GM18502 (cell line): ENCODE results near the gene KDM3A.

Experiments
- ATAC-seq: cut with Tn5 transposase; IDR thresholded peaks from one replicate; pipeline ENCODE4 v1.9.1; 2021; ENCODE audit warnings: mild to moderate bottlenecking; ENCODE audit not compliant: unreplicated experiment, poor library complexity

The KDM3A gene

DNA sequence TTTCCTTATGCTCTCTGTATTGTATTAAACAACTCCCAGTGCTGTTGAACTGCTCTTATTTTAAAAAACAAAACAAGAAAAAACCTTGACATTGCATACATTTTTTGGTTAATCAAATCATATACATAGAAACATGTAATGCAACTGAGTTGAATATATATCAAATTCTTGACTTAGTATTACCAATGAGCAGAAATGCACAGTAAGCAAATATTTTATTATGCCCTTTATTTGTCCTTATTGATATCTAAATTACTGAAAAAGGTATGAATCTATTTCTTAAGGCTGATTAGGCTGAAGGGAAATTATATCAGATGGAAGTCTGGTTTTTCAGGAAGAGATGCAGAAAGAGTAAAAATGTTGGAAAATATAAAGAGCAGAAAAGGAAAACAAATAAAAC is 6.9 kb upstream of the KDM3A start:
- no peak for ATAC-seq

DNA sequence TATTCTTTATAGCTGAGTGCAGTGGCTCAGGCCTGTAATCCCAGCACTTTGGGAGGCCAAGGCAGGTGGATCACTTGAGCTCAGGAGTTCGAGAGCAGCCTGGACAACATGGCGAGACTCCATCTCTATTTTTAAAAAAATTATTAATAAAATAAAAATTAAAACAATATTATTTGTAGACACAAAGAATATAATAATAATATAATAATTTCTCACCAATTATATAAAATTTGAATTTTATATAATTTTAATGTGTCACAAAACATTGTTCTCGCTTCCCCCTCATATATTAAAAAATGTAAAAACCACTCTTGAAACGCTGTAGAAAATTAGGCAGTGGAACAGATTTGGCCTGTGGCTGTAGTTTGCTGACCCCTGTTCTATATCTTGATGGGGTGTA is 5.6 kb upstream of the KDM3A start:
- ATAC-seq = no peak

GRCh38 chr2:86436328-86436727 is 4.8 kb upstream of the KDM3A start:
- no peak for ATAC-seq

DNA sequence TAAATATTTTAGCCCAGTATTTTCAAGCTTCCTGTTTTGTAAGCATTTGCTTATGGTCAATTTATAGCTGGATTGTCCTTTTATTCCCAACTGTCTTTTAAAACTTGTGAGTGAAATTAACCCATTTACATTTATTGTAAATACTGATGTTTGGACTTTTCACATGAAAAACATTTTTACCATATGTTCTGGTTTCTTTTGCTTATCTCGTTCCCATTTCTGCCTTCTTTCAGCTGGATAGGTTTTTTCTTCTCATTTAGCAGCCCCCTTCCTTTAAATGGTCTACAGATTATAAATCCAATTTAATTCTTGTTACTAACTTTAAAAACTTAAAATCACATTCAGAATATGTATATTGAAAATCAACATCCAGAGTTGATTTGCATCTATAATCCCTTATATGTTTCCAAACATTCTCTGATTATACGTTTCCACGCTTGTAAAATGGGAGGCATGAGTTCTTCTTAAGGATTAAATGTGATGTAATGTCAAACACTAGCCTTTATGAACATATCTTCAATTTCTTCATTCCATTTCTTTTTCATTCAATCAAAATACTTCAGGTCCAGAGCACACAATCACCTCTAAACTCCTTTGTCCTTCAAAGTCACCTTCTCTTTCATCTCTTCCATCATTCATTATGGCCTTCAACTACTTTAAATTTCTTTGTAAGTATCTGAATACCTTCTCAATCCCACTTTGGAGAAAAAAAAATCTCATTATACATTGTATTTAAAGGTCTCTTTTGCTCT is 1.1 kb upstream of the KDM3A start:
- no peak for ATAC-seq

DNA sequence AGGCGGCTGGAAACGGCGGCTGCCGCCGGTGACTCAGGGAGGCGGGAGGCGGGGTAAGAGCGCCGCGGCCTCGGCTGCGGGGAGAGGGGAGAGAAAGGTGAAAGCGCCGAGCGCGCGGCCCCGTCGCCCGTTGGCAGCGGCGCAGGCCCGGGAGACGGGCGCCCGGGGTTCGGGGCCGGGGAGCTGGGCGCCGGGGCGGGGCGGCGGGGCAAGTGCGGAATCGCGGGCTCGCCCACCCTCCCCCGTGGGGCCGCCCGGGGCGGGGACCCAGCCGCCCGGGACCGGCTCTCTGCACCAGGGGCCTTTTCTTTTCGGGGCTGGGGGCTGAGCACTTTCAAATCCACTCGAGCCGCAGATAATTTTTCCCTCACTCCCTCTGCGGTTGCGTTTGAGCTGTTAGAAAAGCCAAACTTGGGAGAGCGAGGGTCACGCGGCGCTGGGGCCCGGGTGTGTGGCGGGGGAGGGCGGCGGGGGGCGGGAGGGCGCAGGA is 266 bp downstream of the KDM3A start:
- peak; percentile 21 for ATAC-seq

- ATAC-seq = peak; percentile 15
These were observed 891 bp downstream of the KDM3A start for GRCh38 chr2:86441882-86442641.

DNA sequence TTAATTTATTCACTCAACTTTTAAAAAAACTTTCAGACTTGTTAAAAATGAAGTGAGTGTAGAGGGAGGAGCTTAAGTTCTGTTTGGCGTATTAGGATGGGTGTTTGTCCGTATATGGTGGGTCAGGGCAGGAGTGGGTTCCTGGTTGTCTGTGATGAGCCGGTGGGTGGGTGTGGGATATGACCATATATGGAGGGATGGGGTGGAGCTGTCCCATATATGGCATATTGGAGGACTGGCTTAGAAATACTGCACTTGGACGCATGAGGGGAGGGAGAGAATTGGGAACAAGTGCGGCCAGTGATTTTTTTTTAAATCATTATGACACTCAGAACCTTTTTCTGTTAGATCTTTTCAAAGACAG is 1.5 kb downstream of the KDM3A start:
- ATAC-seq = peak; percentile 78

GRCh38 chr2:86443631-86444350 is 2.6 kb downstream of the KDM3A start:
- ATAC-seq = no peak

DNA sequence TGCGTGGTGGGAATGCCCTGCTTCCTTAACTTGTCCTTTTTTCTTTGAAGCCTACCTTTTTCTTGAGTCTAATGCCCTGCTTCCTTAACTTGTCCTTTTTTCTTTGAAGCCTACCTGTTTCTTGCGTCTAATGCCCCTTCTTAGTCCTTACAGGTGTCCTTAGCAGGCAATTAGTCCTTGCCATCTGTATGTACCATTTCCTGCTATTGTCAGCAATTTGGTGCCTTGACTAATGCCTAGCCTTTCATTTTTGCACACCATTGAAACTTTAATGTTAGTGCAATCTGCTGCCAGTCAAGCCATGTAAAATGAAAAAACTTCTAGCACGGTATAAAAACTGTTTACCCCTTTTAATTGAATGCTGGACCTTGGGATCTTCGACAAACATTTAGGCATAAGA is 4.3 kb downstream of the KDM3A start:
- no peak for ATAC-seq

DNA sequence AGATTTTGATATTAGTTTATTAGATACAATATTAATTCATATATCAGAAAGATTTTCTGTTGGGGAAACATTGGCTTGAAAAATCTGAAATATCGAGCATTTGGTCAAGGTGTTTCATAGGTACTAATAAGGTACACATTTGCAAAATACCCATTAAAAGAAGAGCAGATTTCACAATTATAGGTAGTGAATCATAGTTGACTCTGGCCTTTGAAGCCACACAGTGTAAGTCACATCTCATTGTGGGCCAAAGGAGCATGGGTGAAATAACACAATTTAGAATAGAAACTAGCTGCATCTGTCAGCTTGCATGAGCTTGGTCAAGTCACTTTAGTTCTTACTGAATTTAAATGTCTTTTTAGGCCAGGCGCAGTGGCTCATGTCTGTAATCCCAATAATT is 4.9 kb downstream of the KDM3A start:
- ATAC-seq = no peak

GRCh38 chr2:86453836-86454235 is 12.7 kb downstream of the KDM3A start:
- ATAC-seq = no peak

DNA sequence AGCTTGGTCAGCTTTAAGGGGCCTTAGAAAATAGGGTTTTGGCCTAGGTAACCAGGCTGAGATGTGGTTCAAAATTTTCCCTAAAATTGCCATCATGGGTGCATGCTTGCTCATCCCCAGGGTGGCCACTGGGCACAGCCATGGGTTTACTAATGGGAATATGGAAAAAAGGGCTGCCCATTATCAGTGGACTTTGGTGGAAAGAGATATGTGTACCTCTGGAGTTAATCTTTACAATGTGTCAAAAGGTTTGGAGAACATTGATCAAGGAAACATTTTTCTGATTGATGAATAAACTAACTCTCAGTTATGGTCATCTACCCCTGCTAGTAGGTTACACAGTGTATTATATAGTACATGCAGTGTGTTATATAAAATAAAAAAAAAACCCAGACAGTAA is 13.1 kb downstream of the KDM3A start:
- ATAC-seq = no peak

GRCh38 chr2:86455181-86455580 is 14.0 kb downstream of the KDM3A start:
- no peak for ATAC-seq

GRCh38 chr2:86461042-86461743 is 20.0 kb downstream of the KDM3A start:
- ATAC-seq = no peak

DNA sequence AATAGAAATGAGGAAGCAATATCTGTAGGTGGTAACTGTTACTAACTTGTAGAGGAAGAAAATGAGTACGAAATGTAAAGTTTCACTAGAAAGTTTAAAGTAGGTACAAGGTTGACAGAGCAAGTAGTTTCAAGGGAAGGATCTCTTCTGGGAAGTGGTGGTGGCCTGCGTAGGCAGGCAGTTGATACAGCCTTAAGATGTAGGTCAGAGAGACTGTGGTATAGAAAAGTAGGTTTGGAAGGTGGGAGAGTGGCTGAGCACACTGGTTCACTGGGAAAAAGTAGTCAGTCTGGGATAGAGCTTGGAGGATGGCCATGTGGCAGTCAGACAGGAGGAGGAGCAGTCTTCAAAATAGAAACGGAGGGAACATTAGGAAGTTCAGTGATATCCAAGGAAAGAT is 23.5 kb downstream of the KDM3A start:
- ATAC-seq = no peak

DNA sequence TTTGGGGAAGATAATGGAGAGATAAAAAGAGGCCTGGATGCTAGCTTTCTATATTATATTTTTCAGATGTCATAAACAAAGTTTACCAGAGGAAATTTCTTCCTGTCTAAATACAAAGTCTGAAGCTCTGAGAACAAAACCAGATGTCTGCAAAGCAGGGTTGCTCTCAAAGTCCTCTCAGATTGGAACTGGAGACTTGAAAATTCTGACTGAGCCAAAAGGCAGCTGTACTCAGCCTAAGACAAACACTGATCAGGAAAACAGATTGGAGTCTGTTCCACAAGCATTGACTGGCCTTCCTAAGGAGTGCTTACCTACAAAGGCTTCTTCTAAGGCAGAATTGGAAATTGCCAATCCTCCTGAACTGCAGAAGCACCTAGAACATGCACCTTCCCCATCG is 25.1 kb downstream of the KDM3A start:
- no peak for ATAC-seq

DNA sequence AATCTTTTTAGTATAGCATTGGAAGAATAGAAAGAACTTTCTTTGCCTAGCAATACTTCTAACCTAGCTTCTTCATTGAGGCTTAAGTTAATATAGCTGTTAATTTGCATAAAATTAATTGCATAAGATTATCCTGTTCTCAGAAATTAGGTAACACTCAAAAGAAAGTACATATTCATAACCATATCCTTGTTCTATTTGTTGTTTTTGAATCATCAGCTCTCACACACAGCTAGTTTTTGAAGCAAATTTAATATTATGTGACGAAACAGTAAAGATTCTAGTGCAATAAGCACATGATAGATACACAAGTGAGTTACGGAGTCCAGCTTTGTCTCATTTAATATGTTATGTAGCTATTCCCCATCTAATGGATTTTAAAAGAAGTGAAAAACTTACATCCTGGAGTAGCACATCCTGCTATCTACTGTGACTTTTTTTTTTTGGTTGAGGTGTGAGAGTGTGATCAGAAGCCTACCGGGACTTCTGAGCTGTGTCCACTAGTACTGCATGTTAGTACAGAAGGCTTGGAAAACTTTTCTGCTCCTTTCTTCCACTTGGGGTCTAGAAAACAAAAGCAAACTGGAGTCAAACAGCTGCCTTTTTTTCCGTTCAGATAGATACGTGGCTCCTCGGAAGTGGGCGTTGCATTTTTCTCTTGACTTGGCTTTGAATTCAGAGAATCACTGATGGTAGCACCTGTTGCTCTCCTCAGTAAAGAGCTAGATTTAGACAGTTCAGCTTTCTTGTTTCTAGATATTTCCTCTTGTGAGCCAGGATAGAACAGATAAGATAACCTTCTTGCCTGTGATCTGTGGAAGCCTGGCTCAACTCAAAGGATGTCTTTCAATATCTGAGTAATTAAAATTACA is 27.2 kb downstream of the KDM3A start:
- no peak for ATAC-seq

DNA sequence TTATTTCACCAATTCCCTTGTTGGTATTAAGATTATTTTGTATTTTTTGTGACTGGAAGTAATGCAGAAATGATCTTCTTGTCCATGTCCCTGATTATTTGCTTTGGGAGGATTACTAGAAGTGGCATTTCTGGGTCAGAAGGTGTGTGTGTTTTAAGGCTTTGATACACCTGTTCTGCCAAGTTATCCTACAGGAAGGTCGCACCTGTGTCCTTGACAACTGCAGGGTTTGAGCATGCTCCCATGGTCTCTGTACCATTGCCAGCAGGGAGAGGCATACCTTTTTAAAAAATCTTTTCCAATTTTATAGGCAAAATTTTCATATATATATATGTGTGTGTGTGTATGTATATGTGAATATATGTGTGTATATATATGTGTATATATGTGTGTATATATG is 29.7 kb downstream of the KDM3A start:
- ATAC-seq = no peak

DNA sequence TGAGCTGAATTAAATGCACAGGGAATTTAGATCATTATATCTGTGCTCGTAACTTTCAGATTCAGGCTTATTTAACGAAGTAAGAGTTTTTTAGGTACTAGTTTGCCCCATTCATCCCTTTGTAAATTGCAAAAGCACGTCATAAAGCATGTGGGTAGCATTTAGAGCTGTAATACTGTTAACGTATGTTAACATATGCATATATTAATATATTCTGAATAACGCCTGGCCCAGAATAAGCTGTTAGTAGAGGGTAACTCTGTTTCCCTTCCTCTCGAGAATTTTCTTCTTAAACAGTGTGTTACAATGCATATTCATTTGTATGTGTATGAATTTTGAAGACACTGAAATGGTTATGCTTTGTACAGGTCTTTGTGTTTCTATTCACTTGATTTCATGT is 30.5 kb downstream of the KDM3A start:
- ATAC-seq = no peak

DNA sequence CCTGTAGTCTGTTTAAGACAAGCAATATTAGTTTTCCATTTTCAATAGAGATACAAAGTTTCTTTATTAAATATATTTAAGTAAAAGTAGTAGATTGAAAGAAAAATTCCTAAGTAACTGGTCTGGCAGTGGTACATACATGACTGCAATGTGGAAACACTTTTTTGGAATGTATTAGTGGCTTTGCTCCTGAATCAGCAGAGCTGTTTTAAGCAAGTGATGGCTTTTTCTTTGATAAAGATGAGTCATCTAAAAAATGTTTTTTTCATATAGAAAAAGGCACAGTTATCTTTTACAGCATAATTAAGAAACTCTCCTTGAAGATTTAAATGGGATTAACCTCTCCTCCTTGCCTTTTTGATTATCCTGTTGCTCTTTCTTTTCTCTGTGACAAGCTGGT is 34.9 kb downstream of the KDM3A start:
- no peak for ATAC-seq
